Body of pancreas (tissue), 4 donors: ENCODE measurements around the gene EIF3A.

Source experiments
- CTCF ChIP-seq, 7 experiments: fragments of 450-650 bp in 4 of 7; fragments of 200-600 bp in 3 of 7; sonication (generic) in 3 of 7; IDR thresholded peaks; one replicate each; pipeline ENCODE4 v1.5.1; 2016 to 2019; ENCODE audit warnings: antibody characterized with exemption in 7 of 7
- POLR2A ChIP-seq, 3 donors: fragments of 450-650 bp; IDR thresholded peaks; one replicate each; pipeline ENCODE4 v1.6.1; 2016; ENCODE audit warnings: antibody characterized with exemption in 3 of 3, mild to moderate bottlenecking in 2 of 3

- no peak for TF ChIP-seq CTCF (IDR thresholded peaks at IDR 0.05)
- TF ChIP-seq POLR2A (IDR thresholded peaks at IDR 0.05) = no peak
Measured at GRCh38 chr10:119079599-119080520, 757 bp downstream of the EIF3A start.
